ENCODE data around the gene SEMA4C.

Gene SEMA4C

GRCh38 chr2:96869822-96870625 is at the start of gene SEMA4C:
TSS of gene SEMA4C (minus strand) at chr2:96870080. CDS start at chr2:96867886, 2,194 bp downstream.
- peak; percentile 79 for DNase-seq

- DNase-seq, result no peak
Measured at GRCh38 chr2:96918754-96919550, 49.1 kb upstream of the SEMA4C start.

GRCh38 chr2:96918092-96918753 is 48.3 kb upstream of the SEMA4C start:
- no peak for DNase-seq

- peak; percentile 33 for DNase-seq
Measured at GRCh38 chr2:96916646-96917543, 47.0 kb upstream of the SEMA4C start.

GRCh38 chr2:96916156-96916630 is 46.3 kb upstream of the SEMA4C start:
- no peak for DNase-seq

GRCh38 chr2:96914332-96914731 is 44.5 kb upstream of the SEMA4C start:
- no peak for DNase-seq

- peak; percentile 78 for DNase-seq
Measured at GRCh38 chr2:96913398-96914202, 43.7 kb upstream of the SEMA4C start.

- DNase-seq, result peak; percentile 37
Measured at GRCh38 chr2:96913117-96913397, 43.2 kb upstream of the SEMA4C start.

- DNase-seq, result peak; percentile 31
Measured at GRCh38 chr2:96912346-96913116, 42.7 kb upstream of the SEMA4C start.

GRCh38 chr2:96909611-96910021 is 39.7 kb upstream of the SEMA4C start:
- no peak for DNase-seq

- no peak for DNase-seq
Measured at GRCh38 chr2:96907115-96908041, 37.5 kb upstream of the SEMA4C start.

GRCh38 chr2:96906729-96907114 is 36.8 kb upstream of the SEMA4C start:
- DNase-seq, result no peak

- no peak for DNase-seq
Measured at GRCh38 chr2:96903815-96904214, 33.9 kb upstream of the SEMA4C start.

- no peak for DNase-seq
Measured at GRCh38 chr2:96903318-96903717, 33.4 kb upstream of the SEMA4C start.

- no peak for DNase-seq
Measured at GRCh38 chr2:96900237-96900636, 30.4 kb upstream of the SEMA4C start.

GRCh38 chr2:96899413-96899741 is 29.5 kb upstream of the SEMA4C start:
- DNase-seq, result no peak

- no peak for DNase-seq
Measured at GRCh38 chr2:96898641-96899412, 28.9 kb upstream of the SEMA4C start.

- DNase-seq, result no peak
Measured at GRCh38 chr2:96898135-96898505, 28.2 kb upstream of the SEMA4C start.

Data from CD4-positive, alpha-beta T cell treated with Interleukin-17A for 4 hours (primary cell).